EL (cell line): ENCODE measurements around the gene ADAMTS14.
A peak's percentile ranks its signal among the peaks of the same experiment; 100 is the strongest.
"Not testable (repeated sequence)": the region's sequence is repeated elsewhere in the genome, so short reads cannot be mapped to it uniquely, and the experiment has no call there.

Source experiments
- DNase-seq: peaks from one replicate; pipeline ENCODE4 v3.0.0-alpha.2; 2016

The ADAMTS14 gene, protein sequence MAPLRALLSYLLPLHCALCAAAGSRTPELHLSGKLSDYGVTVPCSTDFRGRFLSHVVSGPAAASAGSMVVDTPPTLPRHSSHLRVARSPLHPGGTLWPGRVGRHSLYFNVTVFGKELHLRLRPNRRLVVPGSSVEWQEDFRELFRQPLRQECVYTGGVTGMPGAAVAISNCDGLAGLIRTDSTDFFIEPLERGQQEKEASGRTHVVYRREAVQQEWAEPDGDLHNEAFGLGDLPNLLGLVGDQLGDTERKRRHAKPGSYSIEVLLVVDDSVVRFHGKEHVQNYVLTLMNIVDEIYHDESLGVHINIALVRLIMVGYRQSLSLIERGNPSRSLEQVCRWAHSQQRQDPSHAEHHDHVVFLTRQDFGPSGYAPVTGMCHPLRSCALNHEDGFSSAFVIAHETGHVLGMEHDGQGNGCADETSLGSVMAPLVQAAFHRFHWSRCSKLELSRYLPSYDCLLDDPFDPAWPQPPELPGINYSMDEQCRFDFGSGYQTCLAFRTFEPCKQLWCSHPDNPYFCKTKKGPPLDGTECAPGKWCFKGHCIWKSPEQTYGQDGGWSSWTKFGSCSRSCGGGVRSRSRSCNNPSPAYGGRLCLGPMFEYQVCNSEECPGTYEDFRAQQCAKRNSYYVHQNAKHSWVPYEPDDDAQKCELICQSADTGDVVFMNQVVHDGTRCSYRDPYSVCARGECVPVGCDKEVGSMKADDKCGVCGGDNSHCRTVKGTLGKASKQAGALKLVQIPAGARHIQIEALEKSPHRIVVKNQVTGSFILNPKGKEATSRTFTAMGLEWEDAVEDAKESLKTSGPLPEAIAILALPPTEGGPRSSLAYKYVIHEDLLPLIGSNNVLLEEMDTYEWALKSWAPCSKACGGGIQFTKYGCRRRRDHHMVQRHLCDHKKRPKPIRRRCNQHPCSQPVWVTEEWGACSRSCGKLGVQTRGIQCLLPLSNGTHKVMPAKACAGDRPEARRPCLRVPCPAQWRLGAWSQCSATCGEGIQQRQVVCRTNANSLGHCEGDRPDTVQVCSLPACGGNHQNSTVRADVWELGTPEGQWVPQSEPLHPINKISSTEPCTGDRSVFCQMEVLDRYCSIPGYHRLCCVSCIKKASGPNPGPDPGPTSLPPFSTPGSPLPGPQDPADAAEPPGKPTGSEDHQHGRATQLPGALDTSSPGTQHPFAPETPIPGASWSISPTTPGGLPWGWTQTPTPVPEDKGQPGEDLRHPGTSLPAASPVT

DNA sequence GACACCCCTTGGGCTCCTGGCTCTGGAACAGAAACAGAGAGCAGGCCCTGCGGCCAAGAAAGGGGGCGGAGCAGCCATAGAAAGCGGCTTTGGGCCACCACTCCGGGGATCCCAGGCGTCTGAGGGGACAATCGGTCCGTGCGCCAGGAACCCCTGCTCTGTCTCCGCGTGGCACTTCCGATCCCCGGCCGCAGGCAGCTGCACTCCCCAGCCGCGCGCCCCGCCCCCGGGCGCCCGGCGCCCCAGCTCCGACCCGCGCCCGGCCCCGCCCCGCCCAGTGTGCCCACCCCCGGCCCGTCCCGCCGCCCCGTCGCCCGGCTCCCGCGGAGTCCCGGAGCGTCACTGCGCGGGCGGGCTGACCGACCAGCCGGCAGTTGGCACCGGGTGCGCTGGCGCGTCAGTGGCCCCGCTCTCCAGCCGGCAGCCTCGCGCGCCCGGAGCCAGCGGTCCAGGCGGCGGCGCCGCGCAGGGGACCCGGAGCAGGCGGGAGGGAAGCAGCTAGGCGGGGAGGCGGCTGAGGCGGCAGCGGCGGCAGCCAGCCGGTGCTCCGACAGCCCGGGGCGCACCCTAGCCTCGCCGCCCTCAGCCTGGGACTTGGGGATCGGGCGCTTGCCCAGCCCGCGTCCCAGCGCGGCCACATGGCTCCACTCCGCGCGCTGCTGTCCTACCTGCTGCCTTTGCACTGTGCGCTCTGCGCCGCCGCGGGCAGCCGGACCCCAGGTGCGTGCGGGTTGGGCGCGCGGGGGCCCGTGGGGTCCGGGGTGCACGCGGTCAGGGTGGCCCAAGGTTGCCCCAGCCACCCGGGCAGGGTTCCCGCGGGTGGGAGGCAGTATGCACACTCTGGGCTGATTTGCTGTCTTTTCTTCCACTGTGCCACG is at the start of gene ADAMTS14:
Gene ADAMTS14, plus strand, starts transcription at position 342 of the 878 bp plus-strand sequence. Its CDS starts 297 bp downstream, at position 639.
- DNase-seq: peak; percentile 60

DNA sequence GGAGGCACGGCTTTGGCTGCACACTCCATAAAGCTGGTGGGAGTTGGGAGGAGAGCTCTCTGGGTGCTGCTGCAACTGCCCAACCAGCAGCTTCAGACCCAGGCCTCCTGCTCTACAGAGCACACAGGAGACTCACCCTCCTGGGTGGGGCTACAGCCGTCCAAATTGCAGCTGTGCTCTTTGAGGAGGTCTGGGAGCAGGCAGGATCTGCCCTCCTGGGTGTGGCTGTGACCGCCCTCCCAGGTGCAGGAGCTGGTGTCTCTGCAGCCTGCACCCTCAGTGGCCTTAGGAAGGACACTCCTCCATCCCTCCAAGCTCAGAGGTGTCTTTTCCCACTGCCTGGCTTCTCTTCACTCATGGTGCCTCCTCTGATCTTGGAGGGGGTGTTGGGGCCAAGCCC is 49.8 kb upstream of the ADAMTS14 start:
- no peak for DNase-seq

GRCh38 chr10:70622981-70623844 is 49.1 kb upstream of the ADAMTS14 start:
- DNase-seq: no peak

DNA sequence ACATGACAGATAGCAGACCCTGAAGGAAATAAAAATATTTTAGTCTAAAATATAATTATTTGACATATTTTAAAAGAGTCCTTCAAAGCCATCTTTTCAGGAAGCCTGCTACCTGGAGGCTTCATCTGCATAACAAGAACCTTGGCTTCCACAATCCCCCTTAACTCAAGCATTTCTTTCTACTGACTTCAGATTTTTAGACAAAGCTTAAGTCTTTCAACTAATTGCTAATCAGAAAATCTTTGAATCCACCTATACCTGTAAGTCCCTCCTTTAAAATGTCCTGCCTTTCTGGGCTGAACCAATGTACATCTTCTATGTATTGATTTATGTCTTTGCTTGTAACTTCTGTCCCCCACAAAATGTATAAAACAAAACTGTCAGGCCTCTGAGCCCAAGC is 46.2 kb upstream of the ADAMTS14 start:
- no peak for DNase-seq

DNA sequence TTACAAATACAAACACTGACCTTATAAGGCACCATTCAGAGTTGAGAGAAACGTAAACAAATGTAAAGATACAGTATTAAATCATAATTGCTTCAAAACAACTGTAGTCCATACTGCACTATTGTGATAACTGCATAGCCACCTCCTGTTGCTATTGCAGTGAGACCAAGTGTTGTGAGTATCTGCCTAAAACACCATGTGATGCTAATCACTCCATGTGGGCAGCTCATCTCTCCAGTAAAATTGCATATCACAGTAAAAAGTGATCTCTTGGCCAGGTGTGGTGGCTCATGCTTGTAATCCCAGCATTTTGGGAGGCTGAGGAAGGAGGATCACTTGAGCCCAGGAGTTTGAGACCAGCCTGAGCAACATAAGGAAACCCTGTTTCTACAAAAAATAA is 43.0 kb upstream of the ADAMTS14 start:
- DNase-seq: no peak

- not testable (repeated sequence) for DNase-seq
These were observed 40.6 kb upstream of the ADAMTS14 start for GRCh38 chr10:70631735-70632134.

DNA sequence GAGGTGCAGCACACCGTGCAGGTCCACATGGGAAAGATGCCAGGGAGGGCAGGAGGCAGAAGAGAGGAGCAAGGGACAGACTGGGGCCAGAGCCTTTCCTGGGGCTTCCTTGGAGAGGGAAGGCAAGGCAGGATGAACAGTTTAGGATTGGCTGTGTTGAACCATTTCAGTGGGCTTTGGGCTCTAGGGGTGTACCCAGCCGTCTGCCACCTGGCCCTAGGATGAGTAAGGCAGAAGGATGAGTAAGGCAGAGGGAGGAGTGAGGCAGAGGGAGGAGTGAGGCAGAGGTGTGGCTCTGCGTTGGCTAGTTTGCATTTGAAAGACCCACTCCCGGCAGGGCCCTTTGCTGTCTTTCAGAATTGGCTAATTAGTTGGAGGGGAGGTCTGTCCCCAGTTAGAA is 38.3 kb upstream of the ADAMTS14 start:
- DNase-seq: no peak

- DNase-seq: not testable (repeated sequence)
These were observed 37.8 kb upstream of the ADAMTS14 start for GRCh38 chr10:70634515-70634914.

DNA sequence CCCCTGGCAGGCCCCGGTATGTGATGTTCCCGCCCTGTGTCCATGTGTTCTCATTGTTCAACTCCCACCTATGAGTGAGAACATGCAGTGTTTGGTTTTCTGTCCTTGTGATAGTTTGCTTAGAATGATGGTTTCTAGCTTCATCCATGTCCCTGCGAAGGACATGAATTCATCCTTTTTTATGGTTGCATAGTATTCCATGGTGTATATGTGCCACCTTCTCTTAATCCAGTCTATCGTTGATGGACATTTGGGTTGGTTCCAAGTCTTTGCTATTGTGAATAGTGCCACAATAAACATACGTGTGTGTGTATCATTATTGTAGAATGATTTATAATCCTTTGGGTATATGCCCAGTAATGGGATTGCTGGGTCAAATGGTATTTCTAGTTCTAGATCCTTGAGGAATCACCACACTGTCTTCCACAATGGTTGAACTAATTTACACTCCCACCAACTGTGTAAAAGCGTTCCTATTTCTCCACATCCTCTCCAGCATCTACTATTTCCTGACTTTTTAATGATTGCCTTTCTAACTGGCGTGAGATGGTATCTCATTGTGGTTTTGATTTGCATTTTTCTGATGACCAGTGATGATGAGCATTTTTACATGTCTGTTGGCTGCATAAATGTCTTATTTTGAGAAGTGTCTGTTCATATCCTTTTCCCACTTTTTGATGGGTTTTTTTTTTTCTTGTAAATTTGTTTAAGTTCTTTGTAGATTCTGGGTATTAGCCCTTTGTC is 32.5 kb upstream of the ADAMTS14 start:
- DNase-seq: not testable (repeated sequence)

- DNase-seq: not testable (repeated sequence)
These were observed 29.0 kb upstream of the ADAMTS14 start for GRCh38 chr10:70643272-70643671.

- DNase-seq: not testable (repeated sequence)
These were observed 27.3 kb upstream of the ADAMTS14 start for GRCh38 chr10:70644959-70645358.

GRCh38 chr10:70647086-70647485 is 25.2 kb upstream of the ADAMTS14 start:
- no peak for DNase-seq

DNA sequence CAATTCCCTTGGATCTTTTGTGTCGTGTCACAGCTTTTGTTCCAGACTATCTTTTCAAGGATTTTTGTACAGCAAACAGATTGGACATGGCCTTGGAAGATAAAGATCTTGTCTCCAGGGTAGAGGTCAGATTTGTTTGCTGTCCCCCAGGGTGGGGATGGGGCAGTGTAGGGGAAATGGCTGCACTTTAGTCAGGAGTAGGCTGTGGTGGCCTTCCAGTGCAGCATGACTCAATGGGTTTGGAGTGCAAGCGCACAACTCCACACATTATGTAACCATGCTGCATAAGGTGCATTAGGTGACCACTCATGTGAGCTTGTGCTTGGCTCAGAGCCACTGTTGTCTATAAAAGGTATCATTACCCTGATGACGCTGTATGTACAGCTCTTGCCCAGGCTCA is 23.9 kb upstream of the ADAMTS14 start:
- no peak for DNase-seq

DNA sequence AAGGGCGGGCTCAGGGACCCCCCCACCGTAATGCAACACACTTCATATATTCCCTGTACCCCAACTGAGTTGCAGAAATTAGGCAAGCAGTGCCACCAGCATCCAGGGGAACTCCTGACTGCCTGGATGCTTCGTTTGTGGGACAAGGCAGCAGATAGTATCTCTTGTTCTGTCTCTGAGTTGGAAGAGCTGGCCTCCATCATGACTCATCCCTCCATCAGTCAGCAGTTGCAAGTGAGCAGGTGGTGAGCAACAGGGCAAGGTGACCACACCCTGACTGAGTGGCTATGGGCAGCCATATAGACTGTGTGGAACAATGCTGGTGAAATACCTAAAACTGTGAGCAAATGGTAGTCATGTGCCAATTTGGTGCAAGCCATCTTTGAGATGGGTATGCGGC is 22.8 kb upstream of the ADAMTS14 start:
- peak; percentile 71 for DNase-seq

- DNase-seq: no peak
These were observed 22.2 kb upstream of the ADAMTS14 start for GRCh38 chr10:70650104-70650503.

- DNase-seq: no peak
These were observed 21.6 kb upstream of the ADAMTS14 start for GRCh38 chr10:70650718-70651117.

- DNase-seq: no peak
These were observed 20.6 kb upstream of the ADAMTS14 start for GRCh38 chr10:70651661-70652060.

- peak; percentile 98 for DNase-seq
These were observed 19.3 kb upstream of the ADAMTS14 start for GRCh38 chr10:70652761-70653657.

GRCh38 chr10:70655316-70655715 is 17.0 kb upstream of the ADAMTS14 start:
- DNase-seq: no peak
